ENCODE measurements around the gene CDK2AP2. TPM values are rescaled to one million over a fixed set of nuclear protein-coding genes. Genes with fewer than 3 reads are reported as not detected.
A peak's percentile ranks its signal among the peaks of the same experiment; 100 is the strongest.
"Not testable (repeated sequence)": the region's sequence is repeated elsewhere in the genome, so short reads cannot be mapped to it uniquely, and the experiment has no call there.

The CDK2AP2 gene
- total and polyA plus RNA-seq, 2 experiments from 2014 or later, result 48.6 to 120 TPM

DNA sequence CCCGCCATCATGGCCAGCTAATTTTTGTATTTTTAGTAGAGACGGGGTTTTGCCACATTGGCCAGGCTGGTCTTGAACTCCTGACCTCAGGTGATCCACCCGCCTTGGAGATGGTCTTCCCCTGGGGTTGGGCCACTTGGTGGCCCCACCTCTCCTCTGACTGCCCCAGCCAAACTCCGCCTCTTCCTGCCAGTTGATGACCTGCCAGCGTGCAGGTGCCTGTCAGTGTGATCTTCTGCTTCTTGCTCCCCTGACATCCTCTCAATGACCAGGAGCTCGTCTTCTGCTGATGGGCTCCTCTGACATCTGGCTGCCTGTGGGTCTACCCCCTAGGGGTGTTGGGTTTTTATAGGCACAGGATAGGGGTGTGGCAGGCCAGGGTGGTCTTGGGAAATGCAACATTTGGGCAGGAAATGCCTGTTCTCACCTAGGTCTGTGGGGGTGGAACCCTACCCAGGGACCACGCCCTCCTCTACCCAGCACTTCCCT lies 22.0 kb downstream of the CDK2AP2 start:
- H3K4me1 ChIP-seq (ENCODE audit: insufficient read depth); H3K27ac Mint-ChIP-seq; H2AFZ ChIP-seq; H3K9me3 Mint-ChIP-seq; H3K36me3 ChIP-seq (ENCODE audit: insufficient read depth); H4K20me1 ChIP-seq (replicated peaks; ENCODE audit: insufficient read depth); H3K79me2 ChIP-seq (replicated peaks; ENCODE audit: insufficient read depth); H3K9me2 ChIP-seq (ENCODE audit: insufficient read depth); H3K27ac ChIP-seq (ENCODE audit: low read depth); H3K4me3 Mint-ChIP-seq; H3K4me3 ChIP-seq; H3K4me2 ChIP-seq; H3K27me3 ChIP-seq (ENCODE audit: insufficient read depth); ATAC-seq; H3F3A ChIP-seq (replicated peaks; ENCODE audit: low read depth): not testable (repeated sequence)
- DNase-seq (ENCODE audit: low spot score), result peak; percentile 58
- Mint-ChIP-seq H3K27me3 (ENCODE audit: insufficient read depth, low read depth, poor library complexity) (peaks cover 27% of the 10 kb centered on the region), H3K4me1 (peaks cover 23% of the 10 kb centered on the region), H3K36me3 (ENCODE audit: low read depth) (peaks cover 14% of the 10 kb centered on the region; the same call in 1 of the 3 replicates)

DNA sequence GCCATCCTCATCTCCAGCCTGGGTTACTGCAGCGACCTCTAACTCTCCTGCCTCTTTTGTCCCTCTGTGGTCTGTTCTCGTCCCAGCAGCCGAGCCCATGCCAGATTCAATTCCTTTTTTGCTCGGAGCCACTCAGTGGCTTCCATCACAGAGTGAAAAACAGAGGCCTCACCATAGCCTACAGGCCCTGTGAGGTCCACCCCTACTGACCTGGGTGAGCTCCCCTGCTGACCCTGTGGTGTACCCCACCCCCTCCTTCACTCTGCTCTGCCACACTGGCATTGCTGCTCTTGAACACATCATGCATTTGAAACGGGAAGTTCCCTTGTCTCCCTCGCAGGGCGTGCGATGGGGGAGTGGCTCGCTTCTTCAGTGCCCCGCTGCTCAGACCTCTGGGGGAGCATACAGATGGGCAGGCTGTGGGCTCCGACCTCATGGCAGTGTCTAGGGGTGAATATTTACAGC lies 23.1 kb downstream of the CDK2AP2 start:
- ATAC-seq (no peak), DNase-seq (ENCODE audit: low spot score) (no peak)
- Mint-ChIP-seq H3K4me1 (peaks cover 23% of the 10 kb centered on the region), H3K27ac (no peak overlapping the region), H3K36me3 (ENCODE audit: low read depth) (peaks cover 14% of the 10 kb centered on the region; the same call in 1 of the 3 replicates), H3K9me3 (peaks cover 4% of the 10 kb centered on the region; the same call in 2 of the 3 replicates), H3K27me3 (ENCODE audit: insufficient read depth, low read depth, poor library complexity) (peaks cover 24% of the 10 kb centered on the region), H3K4me3 (peak overlapping the region; percentile 28; the same call in 1 of the 3 replicates)
- Histone ChIP-seq H3K79me2 (replicated peaks; ENCODE audit: insufficient read depth) (no peaks in the 10 kb centered on the region), H3K27ac (ENCODE audit: low read depth) (no peak overlapping the region), H3K36me3 (ENCODE audit: insufficient read depth) (no peaks in the 10 kb centered on the region; the same call in 1 of the 2 replicates), H3K27me3 (ENCODE audit: insufficient read depth) (peaks cover 8% of the 10 kb centered on the region), H3F3A (replicated peaks; ENCODE audit: low read depth) (no peaks in the 10 kb centered on the region), H4K20me1 (replicated peaks; ENCODE audit: insufficient read depth) (no peaks in the 10 kb centered on the region; the same call in 1 of the 2 replicates), H3K9me2 (ENCODE audit: insufficient read depth) (no peaks in the 10 kb centered on the region), H2AFZ (no peak overlapping the region), H3K4me1 (ENCODE audit: insufficient read depth) (no peaks in the 10 kb centered on the region; the same call in 1 of the 2 replicates), H3K4me2 (no peak overlapping the region), H3K4me3 (no peak overlapping the region)
- TF ChIP-seq EZH2 (IDR thresholded peaks at IDR 0.05; ENCODE audit: low read depth, unreplicated experiment), result no peak
- TF ChIP-seq ZNF114 (CRISPR knock-in tag; IDR thresholded peaks at IDR 0.05), result no peak
- no peak for TF ChIP-seq POLR2AphosphoS5 (IDR thresholded peaks at IDR 0.05; ENCODE audit: low read depth)
- TF ChIP-seq, protein P1, sequence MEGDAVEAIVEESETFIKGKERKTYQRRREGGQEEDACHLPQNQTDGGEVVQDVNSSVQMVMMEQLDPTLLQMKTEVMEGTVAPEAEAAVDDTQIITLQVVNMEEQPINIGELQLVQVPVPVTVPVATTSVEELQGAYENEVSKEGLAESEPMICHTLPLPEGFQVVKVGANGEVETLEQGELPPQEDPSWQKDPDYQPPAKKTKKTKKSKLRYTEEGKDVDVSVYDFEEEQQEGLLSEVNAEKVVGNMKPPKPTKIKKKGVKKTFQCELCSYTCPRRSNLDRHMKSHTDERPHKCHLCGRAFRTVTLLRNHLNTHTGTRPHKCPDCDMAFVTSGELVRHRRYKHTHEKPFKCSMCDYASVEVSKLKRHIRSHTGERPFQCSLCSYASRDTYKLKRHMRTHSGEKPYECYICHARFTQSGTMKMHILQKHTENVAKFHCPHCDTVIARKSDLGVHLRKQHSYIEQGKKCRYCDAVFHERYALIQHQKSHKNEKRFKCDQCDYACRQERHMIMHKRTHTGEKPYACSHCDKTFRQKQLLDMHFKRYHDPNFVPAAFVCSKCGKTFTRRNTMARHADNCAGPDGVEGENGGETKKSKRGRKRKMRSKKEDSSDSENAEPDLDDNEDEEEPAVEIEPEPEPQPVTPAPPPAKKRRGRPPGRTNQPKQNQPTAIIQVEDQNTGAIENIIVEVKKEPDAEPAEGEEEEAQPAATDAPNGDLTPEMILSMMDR (conservative IDR thresholded peaks at IDR 0.05; ENCODE audit: low read depth in 2 of 2), result no peak
- TF ChIP-seq CREB1 (CRISPR knock-in tag; IDR thresholded peaks at IDR 0.05; ENCODE audit: low read depth), result no peak
- TF ChIP-seq STAT1 (IDR thresholded peaks at IDR 0.05; ENCODE audit: unreplicated experiment), result no peak
- TF ChIP-seq ZNF331 (CRISPR knock-in tag; IDR thresholded peaks at IDR 0.05; ENCODE audit: low read depth), result no peak
- no peak for TF ChIP-seq NANOG (IDR thresholded peaks at IDR 0.05; ENCODE audit: borderline replicate concordance)
- TF ChIP-seq, protein P2, sequence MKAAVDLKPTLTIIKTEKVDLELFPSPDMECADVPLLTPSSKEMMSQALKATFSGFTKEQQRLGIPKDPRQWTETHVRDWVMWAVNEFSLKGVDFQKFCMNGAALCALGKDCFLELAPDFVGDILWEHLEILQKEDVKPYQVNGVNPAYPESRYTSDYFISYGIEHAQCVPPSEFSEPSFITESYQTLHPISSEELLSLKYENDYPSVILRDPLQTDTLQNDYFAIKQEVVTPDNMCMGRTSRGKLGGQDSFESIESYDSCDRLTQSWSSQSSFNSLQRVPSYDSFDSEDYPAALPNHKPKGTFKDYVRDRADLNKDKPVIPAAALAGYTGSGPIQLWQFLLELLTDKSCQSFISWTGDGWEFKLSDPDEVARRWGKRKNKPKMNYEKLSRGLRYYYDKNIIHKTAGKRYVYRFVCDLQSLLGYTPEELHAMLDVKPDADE (IDR thresholded peaks at IDR 0.05), result no peak
- TF ChIP-seq EZH2phosphoT487 (IDR thresholded peaks at IDR 0.05; ENCODE audit: unreplicated experiment), result no peak
- TF ChIP-seq, protein P3, sequence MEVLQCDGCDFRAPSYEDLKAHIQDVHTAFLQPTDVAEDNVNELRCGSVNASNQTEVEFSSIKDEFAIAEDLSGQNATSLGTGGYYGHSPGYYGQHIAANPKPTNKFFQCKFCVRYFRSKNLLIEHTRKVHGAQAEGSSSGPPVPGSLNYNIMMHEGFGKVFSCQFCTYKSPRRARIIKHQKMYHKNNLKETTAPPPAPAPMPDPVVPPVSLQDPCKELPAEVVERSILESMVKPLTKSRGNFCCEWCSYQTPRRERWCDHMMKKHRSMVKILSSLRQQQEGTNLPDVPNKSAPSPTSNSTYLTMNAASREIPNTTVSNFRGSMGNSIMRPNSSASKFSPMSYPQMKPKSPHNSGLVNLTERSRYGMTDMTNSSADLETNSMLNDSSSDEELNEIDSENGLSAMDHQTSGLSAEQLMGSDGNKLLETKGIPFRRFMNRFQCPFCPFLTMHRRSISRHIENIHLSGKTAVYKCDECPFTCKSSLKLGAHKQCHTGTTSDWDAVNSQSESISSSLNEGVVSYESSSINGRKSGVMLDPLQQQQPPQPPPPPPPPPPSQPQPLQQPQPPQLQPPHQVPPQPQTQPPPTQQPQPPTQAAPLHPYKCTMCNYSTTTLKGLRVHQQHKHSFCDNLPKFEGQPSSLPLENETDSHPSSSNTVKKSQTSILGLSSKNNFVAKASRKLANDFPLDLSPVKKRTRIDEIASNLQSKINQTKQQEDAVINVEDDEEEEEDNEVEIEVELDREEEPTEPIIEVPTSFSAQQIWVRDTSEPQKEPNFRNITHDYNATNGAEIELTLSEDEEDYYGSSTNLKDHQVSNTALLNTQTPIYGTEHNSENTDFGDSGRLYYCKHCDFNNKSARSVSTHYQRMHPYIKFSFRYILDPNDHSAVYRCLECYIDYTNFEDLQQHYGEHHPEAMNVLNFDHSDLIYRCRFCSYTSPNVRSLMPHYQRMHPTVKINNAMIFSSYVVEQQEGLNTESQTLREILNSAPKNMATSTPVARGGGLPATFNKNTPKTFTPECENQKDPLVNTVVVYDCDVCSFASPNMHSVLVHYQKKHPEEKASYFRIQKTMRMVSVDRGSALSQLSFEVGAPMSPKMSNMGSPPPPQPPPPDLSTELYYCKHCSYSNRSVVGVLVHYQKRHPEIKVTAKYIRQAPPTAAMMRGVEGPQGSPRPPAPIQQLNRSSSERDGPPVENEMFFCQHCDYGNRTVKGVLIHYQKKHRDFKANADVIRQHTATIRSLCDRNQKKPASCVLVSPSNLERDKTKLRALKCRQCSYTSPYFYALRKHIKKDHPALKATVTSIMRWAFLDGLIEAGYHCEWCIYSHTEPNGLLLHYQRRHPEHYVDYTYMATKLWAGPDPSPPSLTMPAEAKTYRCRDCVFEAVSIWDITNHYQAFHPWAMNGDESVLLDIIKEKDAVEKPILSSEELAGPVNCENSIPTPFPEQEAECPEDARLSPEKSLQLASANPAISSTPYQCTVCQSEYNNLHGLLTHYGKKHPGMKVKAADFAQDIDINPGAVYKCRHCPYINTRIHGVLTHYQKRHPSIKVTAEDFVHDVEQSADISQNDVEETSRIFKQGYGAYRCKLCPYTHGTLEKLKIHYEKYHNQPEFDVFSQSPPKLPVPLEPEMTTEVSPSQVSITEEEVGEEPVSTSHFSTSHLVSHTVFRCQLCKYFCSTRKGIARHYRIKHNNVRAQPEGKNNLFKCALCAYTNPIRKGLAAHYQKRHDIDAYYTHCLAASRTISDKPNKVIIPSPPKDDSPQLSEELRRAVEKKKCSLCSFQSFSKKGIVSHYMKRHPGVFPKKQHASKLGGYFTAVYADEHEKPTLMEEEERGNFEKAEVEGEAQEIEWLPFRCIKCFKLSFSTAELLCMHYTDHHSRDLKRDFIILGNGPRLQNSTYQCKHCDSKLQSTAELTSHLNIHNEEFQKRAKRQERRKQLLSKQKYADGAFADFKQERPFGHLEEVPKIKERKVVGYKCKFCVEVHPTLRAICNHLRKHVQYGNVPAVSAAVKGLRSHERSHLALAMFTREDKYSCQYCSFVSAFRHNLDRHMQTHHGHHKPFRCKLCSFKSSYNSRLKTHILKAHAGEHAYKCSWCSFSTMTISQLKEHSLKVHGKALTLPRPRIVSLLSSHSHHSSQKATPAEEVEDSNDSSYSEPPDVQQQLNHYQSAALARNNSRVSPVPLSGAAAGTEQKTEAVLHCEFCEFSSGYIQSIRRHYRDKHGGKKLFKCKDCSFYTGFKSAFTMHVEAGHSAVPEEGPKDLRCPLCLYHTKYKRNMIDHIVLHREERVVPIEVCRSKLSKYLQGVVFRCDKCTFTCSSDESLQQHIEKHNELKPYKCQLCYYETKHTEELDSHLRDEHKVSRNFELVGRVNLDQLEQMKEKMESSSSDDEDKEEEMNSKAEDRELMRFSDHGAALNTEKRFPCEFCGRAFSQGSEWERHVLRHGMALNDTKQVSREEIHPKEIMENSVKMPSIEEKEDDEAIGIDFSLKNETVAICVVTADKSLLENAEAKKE (CRISPR knock-in tag; IDR thresholded peaks at IDR 0.05), result no peak

Data from GM23338 (cell line).